Ishikawa (cell line): Measurements from ENCODE around the gene ZNF281.

Experiments
- CEBPB ChIP-seq: IDR thresholded peaks from 2 replicates; pipeline ENCODE4 v1.6.1; 2012
- CREB1 ChIP-seq: IDR thresholded peaks from 2 replicates; pipeline ENCODE4 v1.6.1; 2012; ENCODE audit warnings: low read depth
- EGR1 ChIP-seq: IDR thresholded peaks from 2 replicates; pipeline ENCODE4 v1.6.1; 2012
- EP300 ChIP-seq: IDR thresholded peaks from 2 replicates; pipeline ENCODE4 v1.6.1; 2012; ENCODE audit warnings: borderline replicate concordance
- FOXM1 ChIP-seq: IDR thresholded peaks from 2 replicates; pipeline ENCODE4 v1.6.1; 2012; ENCODE audit warnings: low read depth, borderline replicate concordance
- MAX ChIP-seq: IDR thresholded peaks from 2 replicates; pipeline ENCODE4 v1.6.1; 2012
- NFIC ChIP-seq: IDR thresholded peaks from 2 replicates; pipeline ENCODE4 v1.6.1; 2012
- RAD21 ChIP-seq: IDR thresholded peaks from 2 replicates; pipeline ENCODE4 v1.6.1; 2012; ENCODE audit warnings: low read depth
- REST ChIP-seq: IDR thresholded peaks from 2 replicates; pipeline ENCODE4 v1.6.1; 2012; ENCODE audit warnings: low read depth, mild to moderate bottlenecking
- TAF1 ChIP-seq: IDR thresholded peaks from 2 replicates; pipeline ENCODE4 v1.6.1; 2012; ENCODE audit warnings: low read depth, mild to moderate bottlenecking
- TCF12 ChIP-seq: IDR thresholded peaks from 2 replicates; pipeline ENCODE4 v1.6.1; 2012; ENCODE audit warnings: low read depth
- TEAD4 ChIP-seq: IDR thresholded peaks from 2 replicates; pipeline ENCODE4 v1.6.1; 2012
- USF1 ChIP-seq: IDR thresholded peaks from 2 replicates; pipeline ENCODE4 v1.6.1; 2012
- YY1 ChIP-seq: IDR thresholded peaks from 2 replicates; pipeline ENCODE4 v1.6.1; 2012; ENCODE audit warnings: low read depth
- ZBTB7A ChIP-seq: IDR thresholded peaks from 2 replicates; pipeline ENCODE4 v1.6.1; 2012; ENCODE audit warnings: low read depth

Gene ZNF281

GRCh38 chr1:200365897-200366426 lies 43.9 kb downstream of the ZNF281 start:
- TF ChIP-seq TCF12 (no peak), ZBTB7A (no peak)

GRCh38 chr1:200364831-200365230 lies 45.0 kb downstream of the ZNF281 start:
- TF ChIP-seq TAF1 (no peak), FOXM1 (no peak), TEAD4 (no peak), CEBPB (no peak), ZBTB7A (no peak), YY1 (no peak), CREB1 (no peak), NFIC (no peak), MAX (no peak), TCF12 (no peak), USF1 (no peak), REST (no peak), EGR1 (no peak), RAD21 (no peak), EP300 (no peak)

GRCh38 chr1:200364091-200364759 lies 45.6 kb downstream of the ZNF281 start:
- TF ChIP-seq EGR1, result no peak
- TF ChIP-seq YY1, result no peak
- TF ChIP-seq TEAD4, result no peak
- TF ChIP-seq EP300, result no peak
- no peak for TF ChIP-seq ZBTB7A
- no peak for TF ChIP-seq MAX
- TF ChIP-seq TAF1, result no peak
- TF ChIP-seq FOXM1, result no peak
- TF ChIP-seq REST, result no peak
- TF ChIP-seq CREB1, result no peak
- no peak for TF ChIP-seq NFIC
- no peak for TF ChIP-seq RAD21
- no peak for TF ChIP-seq CEBPB
- TF ChIP-seq TCF12, result no peak
- no peak for TF ChIP-seq USF1

- no peak for TF ChIP-seq FOXM1
- TF ChIP-seq REST, result no peak
- TF ChIP-seq ZBTB7A, result no peak
- no peak for TF ChIP-seq RAD21
- no peak for TF ChIP-seq EGR1
- TF ChIP-seq CREB1, result no peak
- no peak for TF ChIP-seq MAX
- TF ChIP-seq TCF12, result no peak
- no peak for TF ChIP-seq EP300
- no peak for TF ChIP-seq TAF1
- no peak for TF ChIP-seq TEAD4
- no peak for TF ChIP-seq CEBPB
- no peak for TF ChIP-seq YY1
- no peak for TF ChIP-seq NFIC
- no peak for TF ChIP-seq USF1
Measured at GRCh38 chr1:200363264-200363933, 46.4 kb downstream of the ZNF281 start.
